Caco-2 (cell line): Measurements from ENCODE around the gene EPHB2. TPM values are rescaled to one million over a fixed set of nuclear protein-coding genes. Genes with fewer than 3 reads are reported as not detected.

Source experiments
- BruUV-seq: library from RNA; stranded (reverse); fragments of 400-500 nt; replicated peaks from 2 replicates; lab custom pipeline; 2021; lab: Mats Ljungman, UMichigan
- CTCF ChIA-PET: fragments of 300-600 bp; sonication (Branson Sonifier 250); formaldehyde crosslinking; loops from one replicate; lab custom pipeline; 2022; ENCODE audit warnings: antibody characterized with exemption; lab: Charles Lee
- POLR2A ChIA-PET: fragments of 300-600 bp; sonication (Branson Sonifier 250); formaldehyde crosslinking; loops from one replicate; lab custom pipeline; 2022; ENCODE audit warnings: antibody characterized with exemption; lab: Charles Lee
- DNase-seq, 2 experiments: peaks; one replicate each; pipeline versions ENCODE4 v3.0.0 to v3.0.0-alpha.2; 2020 to 2022
- H3K27me3 ChIP-seq: replicated peaks from 2 replicates; pipeline ENCODE4 v1.6.0; 2011; ENCODE audit warnings: low read length; ENCODE audit not compliant: control insufficient read depth, insufficient read depth
- H3K36me3 ChIP-seq: 2 replicates; pipeline ENCODE4 v1.5.1; 2011; ENCODE audit warnings: low read length; ENCODE audit not compliant: control insufficient read depth, insufficient read depth
- H3K4me1 ChIP-seq: fragments of 250-450 bp; sonication (Bioruptor Pico); 2 replicates; pipeline ENCODE4 v1.5.1; 2020; ENCODE audit warnings: mild to moderate bottlenecking
- H3K4me3 ChIP-seq: 2 replicates; pipeline ENCODE4 v1.5.1; 2011; ENCODE audit warnings: low read depth, mild to moderate bottlenecking, control low read depth, low read length
- H3K9me3 ChIP-seq: fragments of 250-450 bp; sonication (Bioruptor Pico); 2 replicates; pipeline ENCODE4 v1.5.1; 2020; ENCODE audit warnings: mild to moderate bottlenecking, moderate library complexity
- H3K27ac Mint-ChIP-seq: one replicate; pipeline ENCODE4 v1.8.0; 2022; ENCODE audit warnings: mixed read lengths; ENCODE audit not compliant: unreplicated experiment
- H3K27me3 Mint-ChIP-seq: one replicate; pipeline ENCODE4 v1.8.0; 2022; ENCODE audit warnings: mixed read lengths; ENCODE audit not compliant: insufficient read depth, unreplicated experiment
- H3K36me3 Mint-ChIP-seq: one replicate; pipeline ENCODE4 v1.8.0; 2022; ENCODE audit warnings: mild to moderate bottlenecking, mixed read lengths; ENCODE audit not compliant: insufficient read depth, unreplicated experiment
- H3K4me1 Mint-ChIP-seq: one replicate; pipeline ENCODE4 v1.8.0; 2022; ENCODE audit warnings: low read depth, mixed read lengths; ENCODE audit not compliant: unreplicated experiment
- H3K4me3 Mint-ChIP-seq: one replicate; pipeline ENCODE4 v1.8.0; 2022; ENCODE audit warnings: mild to moderate bottlenecking, moderate library complexity, mixed read lengths; ENCODE audit not compliant: unreplicated experiment
- H3K9me3 Mint-ChIP-seq: one replicate; pipeline ENCODE4 v1.8.0; 2022; ENCODE audit warnings: mixed read lengths; ENCODE audit not compliant: unreplicated experiment
- CTCF ChIP-seq, 2 experiments: fragments of 200-600 bp in 1 of 2; IDR thresholded peaks; 1 replicate in 1 of 2; 2 replicates in 1 of 2; pipeline versions ENCODE4 v1.5.1 to v1.8.0; 2011 to 2022; ENCODE audit warnings: antibody characterized with exemption in 1 of 2, control low read depth in 1 of 2, inconsistent platforms in 1 of 2, low read depth in 1 of 2, low read length in 1 of 2, mild to moderate bottlenecking in 1 of 2, moderate library complexity in 1 of 2; ENCODE audit not compliant: insufficient read depth in 1 of 2, severe bottlenecking in 1 of 2, unreplicated experiment in 1 of 2
- intact Hi-C: fragments of 100-400 bp; cut with micrococcal nuclease; formaldehyde crosslinking; loops from one replicate; pipeline ENCODE4 v1.10.0; 2022; ENCODE audit not compliant: unreplicated experiment
- total RNA-seq: library from RNA; stranded (reverse); gene quantifications from 2 replicates; pipeline ENCODE4 v1.2.3, GENCODE V29; 2022

The EPHB2 gene
- total RNA-seq, 1 experiment from 2014 or later: 30.1 TPM

GRCh38 chr1:22920734-22921451, 210.3 kb downstream of the EPHB2 start:
- TF ChIP-seq CTCF (IDR thresholded peaks at IDR 0.05; ENCODE audit: insufficient read depth in 1 of 2, low read depth in 1 of 2, low read length in 1 of 2, severe bottlenecking in 1 of 2, unreplicated experiment in 1 of 2): no peak
- Histone ChIP-seq H3K27me3 (no peaks in the 10 kb centered on the region), H3K4me1 (no peaks in the 10 kb centered on the region), H3K4me3 (no peak overlapping the region), H3K36me3 (no peaks in the 10 kb centered on the region), H3K9me3 (no peaks in the 10 kb centered on the region)
- BruUV-seq: no TSS peak
- CTCF ChIA-PET: no interaction called here
- H3K9me3 Mint-ChIP-seq: no peaks in the 10 kb centered on the region
- POLR2A ChIA-PET: no interaction called here
- no peak overlapping the region for H3K4me3 Mint-ChIP-seq
- no peak overlapping the region for H3K27ac Mint-ChIP-seq
- H3K36me3 Mint-ChIP-seq: no peaks in the 10 kb centered on the region
- H3K4me1 Mint-ChIP-seq: no peaks in the 10 kb centered on the region
- intact Hi-C loops: no loop called here
- H3K27me3 Mint-ChIP-seq: no peaks in the 10 kb centered on the region
- no peak for DNase-seq

GRCh38 chr1:22921452-22922126, 210.9 kb downstream of the EPHB2 start:
- H3K27ac Mint-ChIP-seq: no peak overlapping the region
- POLR2A ChIA-PET: no interaction called here

GRCh38 chr1:22922640-22923039, 212.0 kb downstream of the EPHB2 start:
- intact Hi-C loops: no loop called here
- POLR2A ChIA-PET: no interaction called here
- no TSS peak for BruUV-seq
- Histone ChIP-seq H3K27me3 (no peaks in the 10 kb centered on the region), H3K4me1 (no peaks in the 10 kb centered on the region), H3K9me3 (no peaks in the 10 kb centered on the region), H3K4me3 (no peak overlapping the region), H3K36me3 (no peaks in the 10 kb centered on the region)
- no peak overlapping the region for H3K4me3 Mint-ChIP-seq
- no peaks in the 10 kb centered on the region for H3K36me3 Mint-ChIP-seq
- no peak overlapping the region for H3K27ac Mint-ChIP-seq
- no peaks in the 10 kb centered on the region for H3K4me1 Mint-ChIP-seq
- no peaks in the 10 kb centered on the region for H3K9me3 Mint-ChIP-seq
- DNase-seq: no peak
- H3K27me3 Mint-ChIP-seq: no peaks in the 10 kb centered on the region
- CTCF ChIA-PET: no interaction called here
- no peak for TF ChIP-seq CTCF (IDR thresholded peaks at IDR 0.05; ENCODE audit: insufficient read depth in 1 of 2, low read depth in 1 of 2, low read length in 1 of 2, severe bottlenecking in 1 of 2, unreplicated experiment in 1 of 2)

More at GRCh38 chr1:22921452-22922126, 210.9 kb downstream of the EPHB2 start:
- no TSS peak for BruUV-seq
- Mint-ChIP-seq H3K4me1 (no peaks in the 10 kb centered on the region), H3K4me3 (no peak overlapping the region), H3K27me3 (no peaks in the 10 kb centered on the region), H3K9me3 (no peaks in the 10 kb centered on the region), H3K36me3 (no peaks in the 10 kb centered on the region)
- CTCF ChIA-PET: no interaction called here
- no peak overlapping the region for H3K4me3 ChIP-seq
- no peak for TF ChIP-seq CTCF (IDR thresholded peaks at IDR 0.05; ENCODE audit: insufficient read depth in 1 of 2, low read depth in 1 of 2, low read length in 1 of 2, severe bottlenecking in 1 of 2, unreplicated experiment in 1 of 2)
- H3K27me3 ChIP-seq: no peaks in the 10 kb centered on the region
- no peaks in the 10 kb centered on the region for H3K36me3 ChIP-seq
- no peak for DNase-seq
- no peaks in the 10 kb centered on the region for H3K9me3 ChIP-seq
- intact Hi-C loops: no loop called here
- H3K4me1 ChIP-seq: no peaks in the 10 kb centered on the region
